ENCODE results near the gene MTUS2. TPM values are rescaled to one million over a fixed set of nuclear protein-coding genes. Genes with fewer than 3 reads are reported as not detected.

The MTUS2 gene
- total and polyA plus RNA-seq, 2 donors from 2014 or later, result 0.06 to 0.22 TPM

DNA sequence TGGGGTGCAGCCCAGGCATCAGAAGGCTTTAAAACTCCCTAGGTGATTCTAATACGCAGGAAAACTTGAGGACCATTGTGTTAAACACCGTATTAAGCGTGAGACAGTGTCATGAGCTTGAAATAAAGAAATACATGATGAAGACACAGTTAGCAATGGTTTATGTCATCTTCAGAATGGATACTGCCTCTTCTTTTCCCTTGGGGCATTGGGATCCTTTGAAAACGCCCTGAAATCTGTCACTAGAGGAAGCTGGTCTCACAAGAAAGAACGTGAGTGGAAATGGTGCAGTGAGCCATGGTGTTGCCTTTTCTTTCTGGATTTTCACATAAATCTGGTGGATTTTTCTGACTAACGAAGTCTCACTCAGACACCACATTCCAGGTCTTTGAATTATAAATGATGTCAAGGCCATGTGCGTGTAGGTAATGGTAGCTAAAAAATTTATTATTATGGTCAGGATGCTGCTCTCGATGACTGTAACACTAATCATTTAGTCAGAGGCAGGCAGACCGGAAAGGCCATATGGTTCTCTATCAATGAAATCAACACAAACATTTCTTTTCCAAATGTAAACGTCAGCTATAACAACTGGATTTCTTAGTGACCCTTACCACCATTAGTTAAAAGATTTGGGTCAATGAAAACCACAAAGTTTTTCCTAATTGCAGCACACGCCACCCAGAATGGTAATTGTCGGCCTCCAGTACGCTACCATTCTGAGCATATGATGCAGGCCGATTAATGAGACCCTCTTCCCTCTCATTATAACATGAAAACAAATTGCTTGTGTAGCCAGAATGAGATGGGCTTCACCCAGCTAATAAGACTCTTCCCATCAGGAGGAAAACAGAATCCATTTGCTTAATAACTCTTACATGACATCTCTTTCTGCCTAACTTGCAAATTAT, 669.8 kb downstream of the MTUS2 start:
- Histone ChIP-seq H3K36me3 (ENCODE audit: control insufficient read depth in 2 of 3, insufficient read depth in 3 of 3, low read length in 3 of 3) (no peaks in the 10 kb centered on the region), H3K4me3 (ENCODE audit: low read length in 3 of 3) (no peak overlapping the region), H3K9ac (ENCODE audit: low read length in 3 of 3) (no peak overlapping the region), H3K27ac (ENCODE audit: low read depth in 2 of 2, low read length in 2 of 2) (no peak overlapping the region), H3K4me1 (ENCODE audit: control insufficient read depth in 2 of 3, insufficient read depth in 2 of 3, low read depth in 1 of 3, low read length in 3 of 3) (no peaks in the 10 kb centered on the region), H3K27me3 (ENCODE audit: control insufficient read depth, insufficient read depth, low read length) (no peaks in the 10 kb centered on the region), H3K9me3 (ENCODE audit: control insufficient read depth in 2 of 3, insufficient read depth in 1 of 3, low read length in 3 of 3) (peaks cover 0 to 3% (median 0%) of the 10 kb centered on the region in 3 donors)
- intact Hi-C loops (cut with DNase I), result no loop called here
- no peak for FAIRE-seq
- TF ChIP-seq, protein P1, sequence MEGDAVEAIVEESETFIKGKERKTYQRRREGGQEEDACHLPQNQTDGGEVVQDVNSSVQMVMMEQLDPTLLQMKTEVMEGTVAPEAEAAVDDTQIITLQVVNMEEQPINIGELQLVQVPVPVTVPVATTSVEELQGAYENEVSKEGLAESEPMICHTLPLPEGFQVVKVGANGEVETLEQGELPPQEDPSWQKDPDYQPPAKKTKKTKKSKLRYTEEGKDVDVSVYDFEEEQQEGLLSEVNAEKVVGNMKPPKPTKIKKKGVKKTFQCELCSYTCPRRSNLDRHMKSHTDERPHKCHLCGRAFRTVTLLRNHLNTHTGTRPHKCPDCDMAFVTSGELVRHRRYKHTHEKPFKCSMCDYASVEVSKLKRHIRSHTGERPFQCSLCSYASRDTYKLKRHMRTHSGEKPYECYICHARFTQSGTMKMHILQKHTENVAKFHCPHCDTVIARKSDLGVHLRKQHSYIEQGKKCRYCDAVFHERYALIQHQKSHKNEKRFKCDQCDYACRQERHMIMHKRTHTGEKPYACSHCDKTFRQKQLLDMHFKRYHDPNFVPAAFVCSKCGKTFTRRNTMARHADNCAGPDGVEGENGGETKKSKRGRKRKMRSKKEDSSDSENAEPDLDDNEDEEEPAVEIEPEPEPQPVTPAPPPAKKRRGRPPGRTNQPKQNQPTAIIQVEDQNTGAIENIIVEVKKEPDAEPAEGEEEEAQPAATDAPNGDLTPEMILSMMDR (IDR thresholded peaks at IDR 0.05; ENCODE audit: borderline replicate concordance, extremely low read depth, insufficient read depth), result no peak
- no peak for DNase-seq

DNA sequence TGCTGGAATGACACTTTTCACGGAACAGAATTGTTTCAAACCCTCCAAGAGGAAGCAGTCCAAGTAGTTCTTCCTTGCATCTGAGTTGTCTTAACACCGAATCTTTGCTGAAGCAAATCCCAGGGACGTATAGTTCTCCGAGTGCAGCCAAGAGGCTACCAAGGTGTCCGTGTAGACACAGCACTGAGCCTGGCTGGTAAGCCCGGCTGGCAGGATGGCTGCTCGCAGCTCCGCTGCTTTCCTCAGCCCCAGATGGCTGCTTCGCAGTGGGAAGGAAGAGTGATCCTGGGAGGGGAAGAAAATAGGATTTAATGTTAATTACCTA, 670.4 kb downstream of the MTUS2 start:
- intact Hi-C loops (cut with DNase I), result no loop called here

DNA sequence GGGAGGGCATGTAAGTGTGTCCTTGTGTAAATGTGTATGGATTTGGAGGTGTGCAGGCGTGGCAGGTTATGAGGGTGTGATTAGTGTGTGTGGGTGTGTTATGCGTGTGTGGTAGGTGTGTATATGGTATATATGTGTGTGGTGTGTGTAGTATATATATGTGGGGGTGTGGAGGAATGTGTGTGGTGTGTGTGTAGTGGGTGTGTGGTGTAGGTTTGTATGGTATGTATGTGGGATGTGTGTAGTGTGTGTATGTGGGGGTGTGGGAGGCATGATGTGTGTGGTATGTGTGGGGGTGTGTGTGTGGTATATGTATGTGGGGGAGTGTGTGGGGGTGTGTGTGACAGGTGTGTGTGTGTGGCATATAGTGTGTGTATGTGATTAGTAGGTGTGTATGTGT, 671.1 kb downstream of the MTUS2 start:
- no peaks in the 10 kb centered on the region for H3K36me3 ChIP-seq (ENCODE audit: control insufficient read depth in 2 of 3, insufficient read depth in 3 of 3, low read length in 3 of 3)
- no peak overlapping the region for H3K27ac ChIP-seq (ENCODE audit: low read depth in 2 of 2, low read length in 2 of 2)
- H3K4me3 ChIP-seq (ENCODE audit: low read length in 3 of 3), result no peak overlapping the region
- FAIRE-seq (no peak), DNase-seq (no peak)
- peaks cover 0 to 3% (median 0%) of the 10 kb centered on the region in 3 donors for H3K9me3 ChIP-seq (ENCODE audit: control insufficient read depth in 2 of 3, insufficient read depth in 1 of 3, low read length in 3 of 3)
- no peak overlapping the region for H3K9ac ChIP-seq (ENCODE audit: low read length in 3 of 3)
- no peaks in the 10 kb centered on the region for H3K4me1 ChIP-seq (ENCODE audit: control insufficient read depth in 2 of 3, insufficient read depth in 2 of 3, low read depth in 1 of 3, low read length in 3 of 3)
- intact Hi-C loops (cut with DNase I), result no loop called here
- TF ChIP-seq, protein P1 (IDR thresholded peaks at IDR 0.05; ENCODE audit: borderline replicate concordance, extremely low read depth, insufficient read depth), result no peak
- no peaks in the 10 kb centered on the region for H3K27me3 ChIP-seq (ENCODE audit: control insufficient read depth, insufficient read depth, low read length)

More for the DNA sequence above, 670.4 kb downstream of the MTUS2 start:
- peaks cover 0 to 3% (median 0%) of the 10 kb centered on the region in 3 donors for H3K9me3 ChIP-seq (ENCODE audit: control insufficient read depth in 2 of 3, insufficient read depth in 1 of 3, low read length in 3 of 3)
- no peak overlapping the region for H3K27ac ChIP-seq (ENCODE audit: low read depth in 2 of 2, low read length in 2 of 2)
- H3K36me3 ChIP-seq (ENCODE audit: control insufficient read depth in 2 of 3, insufficient read depth in 3 of 3, low read length in 3 of 3), result no peaks in the 10 kb centered on the region
- H3K4me1 ChIP-seq (ENCODE audit: control insufficient read depth in 2 of 3, insufficient read depth in 2 of 3, low read depth in 1 of 3, low read length in 3 of 3), result no peaks in the 10 kb centered on the region
- no peak overlapping the region for H3K4me3 ChIP-seq (ENCODE audit: low read length in 3 of 3)
- H3K9ac ChIP-seq (ENCODE audit: low read length in 3 of 3), result no peak overlapping the region
- TF ChIP-seq, protein P1 (IDR thresholded peaks at IDR 0.05; ENCODE audit: borderline replicate concordance, extremely low read depth, insufficient read depth), result no peak
- no peak for DNase-seq
- FAIRE-seq, result no peak
- no peaks in the 10 kb centered on the region for H3K27me3 ChIP-seq (ENCODE audit: control insufficient read depth, insufficient read depth, low read length)

All from kidney (tissue), 14 donors.